H9 (cell line): ENCODE data around the gene LDLRAD4. TPM values are rescaled to one million over a fixed set of nuclear protein-coding genes. Genes with fewer than 3 reads are reported as not detected.

ENCODE experiments used
- DNase-seq: peaks from one replicate; pipeline ENCODE4 v3.0.0-alpha.2; 2017
- H2AFZ ChIP-seq: one replicate; pipeline ENCODE4 v1.6.1; 2013; ENCODE audit warnings: mild to moderate bottlenecking, low read length, control low read depth, moderate library complexity
- H2AK5ac ChIP-seq: 2 replicates; pipeline ENCODE4 v1.6.1; 2013; ENCODE audit warnings: low read length, control low read depth, mixed read lengths; ENCODE audit not compliant: insufficient read length
- H2BK120ac ChIP-seq: one replicate; pipeline ENCODE4 v1.6.1; 2013; ENCODE audit warnings: low read depth, mild to moderate bottlenecking, low read length, control low read depth, inconsistent platforms; ENCODE audit not compliant: poor library complexity, severe bottlenecking
- H2BK12ac ChIP-seq: 2 replicates; pipeline ENCODE4 v1.6.1; 2013; ENCODE audit warnings: low read length, control low read depth, mixed read lengths, low read depth; ENCODE audit not compliant: insufficient read length
- H2BK15ac ChIP-seq: 2 replicates; pipeline ENCODE4 v1.6.1; 2013; ENCODE audit warnings: low read depth, low read length, control low read depth
- H2BK20ac ChIP-seq: one replicate; pipeline ENCODE4 v1.6.1; 2013; ENCODE audit warnings: low read depth, mild to moderate bottlenecking, low read length, control low read depth, inconsistent platforms; ENCODE audit not compliant: poor library complexity, severe bottlenecking
- H2BK5ac ChIP-seq: 2 replicates; pipeline ENCODE4 v1.6.1; 2013; ENCODE audit warnings: low read length, control low read depth, mixed read lengths; ENCODE audit not compliant: insufficient read length
- H3K14ac ChIP-seq: 2 replicates; pipeline ENCODE4 v1.6.1; 2013; ENCODE audit warnings: low read length, control low read depth; ENCODE audit not compliant: insufficient read depth
- H3K18ac ChIP-seq: 2 replicates; pipeline ENCODE4 v1.6.1; 2013; ENCODE audit warnings: low read depth, mild to moderate bottlenecking, mixed read lengths, low read length, control low read depth; ENCODE audit not compliant: insufficient read length
- H3K23ac ChIP-seq: 2 replicates; pipeline ENCODE4 v1.6.1; 2013; ENCODE audit warnings: low read length, control low read depth, mixed read lengths, low read depth; ENCODE audit not compliant: insufficient read length
- H3K23me2 ChIP-seq: 2 replicates; pipeline ENCODE4 v1.6.1; 2013; ENCODE audit warnings: low read depth, mild to moderate bottlenecking, mixed read lengths, low read length, control low read depth; ENCODE audit not compliant: insufficient read length, poor library complexity, severe bottlenecking
- H3K27ac ChIP-seq: 2 replicates; pipeline ENCODE4 v1.5.1; 2013; ENCODE audit warnings: low read length, control low read depth, mixed read lengths, low read depth; ENCODE audit not compliant: insufficient read length
- H3K27me3 ChIP-seq: 2 replicates; pipeline ENCODE4 v1.6.1; 2013; ENCODE audit warnings: low read length, control low read depth, inconsistent platforms; ENCODE audit not compliant: insufficient read depth
- H3K4ac ChIP-seq: 2 replicates; pipeline ENCODE4 v1.6.1; 2013; ENCODE audit warnings: low read depth, mild to moderate bottlenecking, control low read depth, inconsistent platforms, low read length, moderate library complexity
- H3K4me1 ChIP-seq: 2 replicates; pipeline ENCODE4 v1.6.1; 2013; ENCODE audit warnings: low read length, control low read depth, inconsistent platforms; ENCODE audit not compliant: insufficient read depth
- H3K4me2 ChIP-seq: 2 replicates; pipeline ENCODE4 v1.6.1; 2013; ENCODE audit warnings: low read length, control low read depth, mixed read lengths; ENCODE audit not compliant: insufficient read length, insufficient read depth
- H3K56ac ChIP-seq: 2 replicates; pipeline ENCODE4 v1.6.1; 2013; ENCODE audit warnings: low read depth, mild to moderate bottlenecking, mixed read lengths, low read length, control low read depth; ENCODE audit not compliant: insufficient read length
- H3K79me1 ChIP-seq: 2 replicates; pipeline ENCODE4 v1.6.1; 2013; ENCODE audit warnings: low read depth, mild to moderate bottlenecking, moderate library complexity, low read length, control low read depth, inconsistent platforms; ENCODE audit not compliant: insufficient read depth, poor library complexity, severe bottlenecking
- H3K79me2 ChIP-seq: 2 replicates; pipeline ENCODE4 v1.6.1; 2013; ENCODE audit warnings: low read length, control low read depth, inconsistent platforms; ENCODE audit not compliant: insufficient read depth
- H3K9ac ChIP-seq: 2 replicates; pipeline ENCODE4 v1.6.1; 2013; ENCODE audit warnings: low read length, control low read depth, mixed read lengths; ENCODE audit not compliant: insufficient read length; ENCODE audit errors: extremely low read depth
- H3K9me3 ChIP-seq: one replicate; pipeline ENCODE4 v1.6.1; 2013; ENCODE audit warnings: low read depth, low read length, inconsistent platforms; ENCODE audit not compliant: control insufficient read depth
- H3T11ph ChIP-seq: one replicate; pipeline ENCODE4 v1.6.1; 2013; ENCODE audit warnings: mild to moderate bottlenecking, low read length, control low read depth, inconsistent platforms
- H4K20me1 ChIP-seq: one replicate; pipeline ENCODE4 v1.6.1; 2013; ENCODE audit not compliant: control insufficient read depth, insufficient read length, insufficient read depth
- H4K5ac ChIP-seq: 2 replicates; pipeline ENCODE4 v1.6.1; 2013; ENCODE audit warnings: low read depth, mild to moderate bottlenecking, mixed read lengths, low read length, control low read depth; ENCODE audit not compliant: insufficient read length
- H4K8ac ChIP-seq: replicated peaks from 2 replicates; pipeline ENCODE4 v1.6.1; 2013; ENCODE audit warnings: low read length, control low read depth, mixed read lengths, low read depth; ENCODE audit not compliant: insufficient read length
- H4K91ac ChIP-seq: 2 replicates; pipeline ENCODE4 v1.6.1; 2013; ENCODE audit warnings: low read depth, mild to moderate bottlenecking, moderate library complexity, mixed read lengths, low read length, control low read depth; ENCODE audit not compliant: insufficient read length
- H3K27ac Mint-ChIP-seq, 3 experiments: 2 replicates in 2 of 3; 3 replicates in 1 of 3; pipeline ENCODE4 v1.8.0; 2020 to 2021; ENCODE audit warnings: mixed read lengths in 3 of 3, mild to moderate bottlenecking in 1 of 3, moderate library complexity in 1 of 3
- H3K27me3 Mint-ChIP-seq: 2 replicates; pipeline ENCODE4 v1.8.0; 2021; ENCODE audit warnings: low read depth, mild to moderate bottlenecking, moderate library complexity, mixed read lengths
- H3K36me3 Mint-ChIP-seq, 3 experiments: 2 replicates in 2 of 3; 3 replicates in 1 of 3; pipeline ENCODE4 v1.8.0; 2020 to 2021; ENCODE audit warnings: low read depth in 3 of 3, mixed read lengths in 3 of 3; ENCODE audit not compliant: insufficient read depth in 1 of 3
- H3K4me1 Mint-ChIP-seq, 2 experiments: 2 replicates each; pipeline ENCODE4 v1.8.0; 2020; ENCODE audit warnings: mixed read lengths in 2 of 2
- H3K4me3 Mint-ChIP-seq, 2 experiments: 2 replicates in 1 of 2; 3 replicates in 1 of 2; pipeline ENCODE4 v1.8.0; 2020 to 2021; ENCODE audit warnings: mild to moderate bottlenecking in 2 of 2, mixed read lengths in 2 of 2, moderate library complexity in 1 of 2
- H3K9me3 Mint-ChIP-seq, 2 experiments: 2 replicates in 1 of 2; 3 replicates in 1 of 2; pipeline ENCODE4 v1.8.0; 2020; ENCODE audit warnings: mild to moderate bottlenecking in 2 of 2, mixed read lengths in 2 of 2, moderate library complexity in 1 of 2
- CTCF ChIP-seq: fragments of 200-600 bp; sonication (generic); conservative IDR thresholded peaks from 3 replicates; pipeline ENCODE4 v1.8.0; 2021; ENCODE audit warnings: antibody characterized with exemption, mild to moderate bottlenecking
- WGBS: extraction: QIAGEN DNeasy Blood & Tissue Kit; methylation state at CpG from one replicate; pipeline ENCODE4 v1.1.7; 2013; ENCODE audit warnings: missing lambda C conversion rate, low lambda C conversion rate, mixed read lengths; ENCODE audit not compliant: insufficient read length; ENCODE audit errors: extremely low coverage; 5-methylcytosine and 5-hydroxymethylcytosine counted together
- total RNA-seq: library from RNA; stranded (reverse); gene quantifications from 2 replicates; pipeline ENCODE4 v1.2.1, GENCODE V29; 2021

Gene LDLRAD4
- total RNA-seq, 1 experiment from 2014 or later: 3.9 TPM

- no peak overlapping the region for H3K4me3 Mint-ChIP-seq
- peaks cover 11 to 17% (median 16%) of the 10 kb centered on the region in 3 experiments for H3K36me3 Mint-ChIP-seq
- no CpG with 5 or more reads among the region's 6 CpGs for WGBS
- H4K20me1 ChIP-seq: no peaks in the 10 kb centered on the region
- H3K27ac ChIP-seq: no peak overlapping the region
- TF ChIP-seq CTCF: no peak
- no peak overlapping the region for H3K18ac ChIP-seq
- H3K23ac ChIP-seq: no peak overlapping the region
- H2BK20ac ChIP-seq: no peak overlapping the region
- H2BK12ac ChIP-seq: no peak overlapping the region
- no peak overlapping the region for H2AK5ac ChIP-seq
- H3K4me2 ChIP-seq: no peak overlapping the region
- no peak overlapping the region for H2AFZ ChIP-seq
- H4K5ac ChIP-seq: no peak overlapping the region
- H3K9me3 ChIP-seq: peaks cover 2% of the 10 kb centered on the region
- no peaks in the 10 kb centered on the region for H3K79me1 ChIP-seq
- H3K56ac ChIP-seq: no peak overlapping the region
- no peak overlapping the region for H2BK120ac ChIP-seq
- H3K9ac ChIP-seq: no peak overlapping the region
- H2BK5ac ChIP-seq: no peak overlapping the region
- H3K4me1 Mint-ChIP-seq: peaks cover 0 to 8% of the 10 kb centered on the region in 2 experiments; a peak in 2 of 4 replicates
- H3K27me3 ChIP-seq: no peaks in the 10 kb centered on the region
- no peak overlapping the region for H2BK15ac ChIP-seq
- H3K4me1 ChIP-seq: no peaks in the 10 kb centered on the region
- no peak overlapping the region for H3T11ph ChIP-seq
- no peak overlapping the region for H3K14ac ChIP-seq
- no peaks in the 10 kb centered on the region; the same call in 1 of the 2 replicates for H3K79me2 ChIP-seq
- H4K8ac ChIP-seq: no peak overlapping the region
- no peak overlapping the region for H3K4ac ChIP-seq
- DNase-seq: no peak
- H3K27ac Mint-ChIP-seq: no peak overlapping the region
- peaks cover 5 to 16% of the 10 kb centered on the region in 2 experiments for H3K9me3 Mint-ChIP-seq
- H3K23me2 ChIP-seq: no peaks in the 10 kb centered on the region
- no peaks in the 10 kb centered on the region for H3K27me3 Mint-ChIP-seq
- no peak overlapping the region for H4K91ac ChIP-seq
Measured at GRCh38 chr18:13681701-13682100, 463.1 kb downstream of the LDLRAD4 start.
